ENCODE data around the gene UNC13B.

UNC13B gene

DNA sequence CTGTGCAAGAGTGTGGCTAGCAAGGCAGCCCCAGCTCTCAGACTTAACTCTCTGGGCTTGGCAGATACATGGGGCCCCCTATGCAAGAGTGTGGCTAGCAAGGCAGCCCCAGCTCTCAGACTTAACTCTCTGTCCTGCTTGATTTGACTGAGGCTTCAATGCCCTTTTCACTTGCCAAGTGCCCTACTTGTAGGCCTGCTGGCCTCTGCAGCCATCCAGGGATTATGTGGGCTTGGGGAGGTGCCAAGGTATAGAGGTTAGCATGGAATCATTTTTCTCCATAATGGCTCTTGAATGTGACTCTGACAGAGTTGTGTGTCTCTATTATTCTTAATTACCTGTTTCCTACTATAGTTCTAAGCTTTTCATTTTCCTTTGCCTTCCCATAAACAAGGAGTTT, 212.6 kb downstream of the UNC13B start:
- no peak for TF ChIP-seq NFIC (IDR thresholded peaks at IDR 0.05)
- no peak for TF ChIP-seq REST (IDR thresholded peaks at IDR 0.05; ENCODE audit: low read depth)
- no peak for TF ChIP-seq TAF1 (IDR thresholded peaks at IDR 0.05; ENCODE audit: low read depth)
- TF ChIP-seq EGR1 (IDR thresholded peaks at IDR 0.05) = no peak
- no peak for TF ChIP-seq TEAD4 (IDR thresholded peaks at IDR 0.05)
- no peak for TF ChIP-seq FOXM1 (IDR thresholded peaks at IDR 0.05; ENCODE audit: borderline replicate concordance, low read depth)
- TF ChIP-seq YY1 (IDR thresholded peaks at IDR 0.05; ENCODE audit: low read depth) = no peak
- TF ChIP-seq ZBTB7A (IDR thresholded peaks at IDR 0.05; ENCODE audit: low read depth) = no peak

GRCh38 chr9:35374910-35375309, 213.1 kb downstream of the UNC13B start:
- TF ChIP-seq NFIC (IDR thresholded peaks at IDR 0.05) (no peak), FOXM1 (IDR thresholded peaks at IDR 0.05; ENCODE audit: borderline replicate concordance, low read depth) (no peak), ZBTB7A (IDR thresholded peaks at IDR 0.05; ENCODE audit: low read depth) (no peak), YY1 (IDR thresholded peaks at IDR 0.05; ENCODE audit: low read depth) (no peak)

GRCh38 chr9:35380039-35380438, 218.2 kb downstream of the UNC13B start:
- TF ChIP-seq YY1 (IDR thresholded peaks at IDR 0.05; ENCODE audit: low read depth) (no peak), ZBTB7A (IDR thresholded peaks at IDR 0.05; ENCODE audit: low read depth) (no peak), EP300 (IDR thresholded peaks at IDR 0.05; ENCODE audit: borderline replicate concordance) (no peak), RAD21 (IDR thresholded peaks at IDR 0.05; ENCODE audit: low read depth) (no peak), TAF1 (IDR thresholded peaks at IDR 0.05; ENCODE audit: low read depth) (no peak), REST (IDR thresholded peaks at IDR 0.05; ENCODE audit: low read depth) (no peak), NFIC (IDR thresholded peaks at IDR 0.05) (no peak), EGR1 (IDR thresholded peaks at IDR 0.05) (no peak), CEBPB (IDR thresholded peaks at IDR 0.05) (no peak), TEAD4 (IDR thresholded peaks at IDR 0.05) (no peak)
- TF ChIP-seq, protein P1, sequence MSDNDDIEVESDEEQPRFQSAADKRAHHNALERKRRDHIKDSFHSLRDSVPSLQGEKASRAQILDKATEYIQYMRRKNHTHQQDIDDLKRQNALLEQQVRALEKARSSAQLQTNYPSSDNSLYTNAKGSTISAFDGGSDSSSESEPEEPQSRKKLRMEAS (IDR thresholded peaks at IDR 0.05) = no peak
- TF ChIP-seq, protein P2, sequence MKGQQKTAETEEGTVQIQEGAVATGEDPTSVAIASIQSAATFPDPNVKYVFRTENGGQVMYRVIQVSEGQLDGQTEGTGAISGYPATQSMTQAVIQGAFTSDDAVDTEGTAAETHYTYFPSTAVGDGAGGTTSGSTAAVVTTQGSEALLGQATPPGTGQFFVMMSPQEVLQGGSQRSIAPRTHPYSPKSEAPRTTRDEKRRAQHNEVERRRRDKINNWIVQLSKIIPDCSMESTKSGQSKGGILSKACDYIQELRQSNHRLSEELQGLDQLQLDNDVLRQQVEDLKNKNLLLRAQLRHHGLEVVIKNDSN (IDR thresholded peaks at IDR 0.05) = no peak

- TF ChIP-seq FOXM1 (IDR thresholded peaks at IDR 0.05; ENCODE audit: borderline replicate concordance, low read depth) = no peak
- no peak for TF ChIP-seq RAD21 (IDR thresholded peaks at IDR 0.05; ENCODE audit: low read depth)
- TF ChIP-seq TCF12 (IDR thresholded peaks at IDR 0.05; ENCODE audit: low read depth) = no peak
- no peak for TF ChIP-seq REST (IDR thresholded peaks at IDR 0.05; ENCODE audit: low read depth)
- TF ChIP-seq TAF1 (IDR thresholded peaks at IDR 0.05; ENCODE audit: low read depth) = no peak
- no peak for TF ChIP-seq NFIC (IDR thresholded peaks at IDR 0.05)
- no peak for TF ChIP-seq ZBTB7A (IDR thresholded peaks at IDR 0.05; ENCODE audit: low read depth)
Observed at GRCh38 chr9:35380619-35381018, 218.8 kb downstream of the UNC13B start.

DNA sequence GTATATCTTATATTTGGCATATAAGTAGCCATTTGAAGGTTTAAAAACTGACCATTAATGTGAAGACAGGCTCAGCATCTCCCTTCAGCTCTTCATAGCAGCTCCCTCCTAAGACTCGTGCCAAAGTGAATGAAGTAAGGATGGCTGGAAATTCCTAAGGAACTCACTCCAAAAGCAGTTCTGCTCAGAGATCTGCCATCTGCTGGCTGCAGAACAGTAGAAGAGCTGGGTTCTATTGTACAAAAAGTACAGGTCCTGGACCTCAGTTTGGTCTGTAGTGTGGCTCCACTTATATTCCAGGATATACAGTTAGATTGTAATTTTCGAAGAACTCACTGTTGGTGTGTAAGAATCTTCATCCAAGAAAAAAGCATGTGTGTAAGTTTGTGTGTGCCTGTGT, 223.2 kb downstream of the UNC13B start:
- TF ChIP-seq, protein P2 (IDR thresholded peaks at IDR 0.05) = no peak
- TF ChIP-seq TCF12 (IDR thresholded peaks at IDR 0.05; ENCODE audit: low read depth) = no peak
